ENCODE results near the gene UROC1.

UROC1 gene

GRCh38 chr3:126435456-126436315 lies 81.9 kb downstream of the UROC1 start:
- Mint-ChIP-seq H3K27me3 (ENCODE audit: low read depth) (no peaks in the 10 kb centered on the region), H3K4me3 (no peak overlapping the region), H3K27ac (no peak overlapping the region), H3K36me3 (ENCODE audit: low read depth) (peaks cover 5% of the 10 kb centered on the region), H3K4me1 (ENCODE audit: low read depth) (no peaks in the 10 kb centered on the region), H3K9me3 (no peaks in the 10 kb centered on the region)
- DNase-seq (ENCODE audit: low spot score), result no peak

GRCh38 chr3:126434931-126435411 lies 82.6 kb downstream of the UROC1 start:
- Mint-ChIP-seq H3K27me3 (ENCODE audit: low read depth) (no peaks in the 10 kb centered on the region), H3K4me1 (ENCODE audit: low read depth) (no peaks in the 10 kb centered on the region), H3K36me3 (ENCODE audit: low read depth) (peaks cover 5% of the 10 kb centered on the region), H3K27ac (no peak overlapping the region), H3K4me3 (no peak overlapping the region), H3K9me3 (no peaks in the 10 kb centered on the region)
- DNase-seq (ENCODE audit: low spot score), result no peak

GRCh38 chr3:126434264-126434590 lies 83.3 kb downstream of the UROC1 start:
- Mint-ChIP-seq H3K4me3 (no peak overlapping the region), H3K27ac (no peak overlapping the region), H3K27me3 (ENCODE audit: low read depth) (no peaks in the 10 kb centered on the region), H3K4me1 (ENCODE audit: low read depth) (no peaks in the 10 kb centered on the region), H3K9me3 (no peaks in the 10 kb centered on the region), H3K36me3 (ENCODE audit: low read depth) (peaks cover 5% of the 10 kb centered on the region)
- no peak for DNase-seq (ENCODE audit: low spot score)

- DNase-seq (ENCODE audit: low spot score), result no peak
- Mint-ChIP-seq H3K4me3 (no peak overlapping the region), H3K27ac (no peak overlapping the region), H3K4me1 (ENCODE audit: low read depth) (no peaks in the 10 kb centered on the region), H3K9me3 (no peaks in the 10 kb centered on the region), H3K36me3 (ENCODE audit: low read depth) (peaks cover 5% of the 10 kb centered on the region), H3K27me3 (ENCODE audit: low read depth) (no peaks in the 10 kb centered on the region)
Measured at GRCh38 chr3:126433496-126434263, 83.9 kb downstream of the UROC1 start.

GRCh38 chr3:126433105-126433430 lies 84.5 kb downstream of the UROC1 start:
- no peak for DNase-seq (ENCODE audit: low spot score)
- H3K4me3 Mint-ChIP-seq, result no peak overlapping the region
- H3K4me1 Mint-ChIP-seq (ENCODE audit: low read depth), result no peaks in the 10 kb centered on the region
- no peak overlapping the region for H3K27ac Mint-ChIP-seq
- H3K9me3 Mint-ChIP-seq, result no peaks in the 10 kb centered on the region
- peaks cover 5% of the 10 kb centered on the region for H3K36me3 Mint-ChIP-seq (ENCODE audit: low read depth)
- H3K27me3 Mint-ChIP-seq (ENCODE audit: low read depth), result no peaks in the 10 kb centered on the region

GRCh38 chr3:126432361-126433104 lies 85.0 kb downstream of the UROC1 start:
- no peak overlapping the region for H3K4me3 Mint-ChIP-seq
- H3K27ac Mint-ChIP-seq, result no peak overlapping the region
- no peaks in the 10 kb centered on the region for H3K27me3 Mint-ChIP-seq (ENCODE audit: low read depth)
- no peak for DNase-seq (ENCODE audit: low spot score)
- no peaks in the 10 kb centered on the region for H3K4me1 Mint-ChIP-seq (ENCODE audit: low read depth)
- peaks cover 3% of the 10 kb centered on the region for H3K9me3 Mint-ChIP-seq
- H3K36me3 Mint-ChIP-seq (ENCODE audit: low read depth), result peaks cover 5% of the 10 kb centered on the region

Data from T-helper 2 cell treated with Interferon-gamma antibody and Interleukin-4, amounts not matched to agents 5 μg/mL and 100 μg/mL, for 36 hours (primary cell).